C4-2B (cell line): Measurements from ENCODE around the gene TMEM59L.

Experiments used
- H3K27ac ChIP-seq: fragments of 450-650 bp; 2 replicates; pipeline ENCODE4 v1.5.1; 2017
- CTCF ChIP-seq: fragments of 450-650 bp; conservative IDR thresholded peaks from 2 replicates; pipeline ENCODE4 v1.5.1; 2017; ENCODE audit warnings: mild to moderate bottlenecking
- ZFX ChIP-seq: fragments of 450-650 bp; IDR thresholded peaks from 2 replicates; pipeline ENCODE4 v1.6.1; 2017

Gene TMEM59L

GRCh38 chr19:18659281-18660050 is 46.8 kb downstream of the TMEM59L start:
- no peak overlapping the region for H3K27ac ChIP-seq
- TF ChIP-seq CTCF (no peak), ZFX (no peak)

- TF ChIP-seq CTCF = no peak
- TF ChIP-seq ZFX = no peak
- no peak overlapping the region for H3K27ac ChIP-seq
Measured at GRCh38 chr19:18660051-18660910, 47.6 kb downstream of the TMEM59L start.

- no peak overlapping the region for H3K27ac ChIP-seq
- TF ChIP-seq CTCF = no peak
- no peak for TF ChIP-seq ZFX
Measured at GRCh38 chr19:18660939-18661670, 48.4 kb downstream of the TMEM59L start.

GRCh38 chr19:18662972-18663732 is 50.5 kb downstream of the TMEM59L start:
- no peak overlapping the region for H3K27ac ChIP-seq

GRCh38 chr19:18663940-18664530 is 51.4 kb downstream of the TMEM59L start:
- TF ChIP-seq CTCF = no peak
- TF ChIP-seq ZFX = no peak
- no peak overlapping the region for H3K27ac ChIP-seq

More at GRCh38 chr19:18662972-18663732, 50.5 kb downstream of the TMEM59L start:
- TF ChIP-seq CTCF = no peak
- TF ChIP-seq ZFX = no peak

- H3K27ac ChIP-seq = no peak overlapping the region
- no peak for TF ChIP-seq ZFX
- no peak for TF ChIP-seq CTCF
Measured at GRCh38 chr19:18665771-18666202, 53.1 kb downstream of the TMEM59L start.
